GM10266 (cell line): Measurements from ENCODE around the gene SMOC2.
"Not testable (repeated sequence)": the region's sequence is repeated elsewhere in the genome, so short reads cannot be mapped to it uniquely, and the experiment has no call there.

ENCODE experiments used
- DNase-seq: peaks from one replicate; pipeline ENCODE4 v3.0.0; 2012; ENCODE audit errors: extremely low spot score
- CTCF ChIP-seq: IDR thresholded peaks from 2 replicates; pipeline ENCODE4 v1.5.1; 2012; ENCODE audit warnings: mild to moderate bottlenecking, low read depth; ENCODE audit not compliant: control insufficient read depth, insufficient read depth; ENCODE audit errors: missing control alignments

The SMOC2 gene

GRCh38 chr6:168686831-168687730 is 246.1 kb downstream of the SMOC2 start:
- DNase-seq = no peak
- TF ChIP-seq CTCF = no peak

GRCh38 chr6:168690271-168690670 is 249.3 kb downstream of the SMOC2 start:
- DNase-seq = no peak
- TF ChIP-seq CTCF = no peak

- DNase-seq = no peak
Measured at GRCh38 chr6:168691774-168692173, 250.8 kb downstream of the SMOC2 start.

GRCh38 chr6:168692193-168692914 is 251.4 kb downstream of the SMOC2 start:
- no peak for DNase-seq
- no peak for TF ChIP-seq CTCF

More at GRCh38 chr6:168691774-168692173, 250.8 kb downstream of the SMOC2 start:
- TF ChIP-seq CTCF = no peak

- not testable (repeated sequence) for DNase-seq
Measured at GRCh38 chr6:168692915-168693257, 251.9 kb downstream of the SMOC2 start.

- DNase-seq = not testable (repeated sequence)
Measured at GRCh38 chr6:168694797-168695196, 253.8 kb downstream of the SMOC2 start.

- no peak for DNase-seq
- no peak for TF ChIP-seq CTCF
Measured at GRCh38 chr6:168695701-168696100, 254.7 kb downstream of the SMOC2 start.

- TF ChIP-seq CTCF = no peak
- DNase-seq = no peak
Measured at GRCh38 chr6:168698923-168699322, 257.9 kb downstream of the SMOC2 start.
